Astrocyte (in vitro differentiated cells and primary cell): Measurements from ENCODE around the gene TBC1D5. TPM values are rescaled to one million over a fixed set of nuclear protein-coding genes. Genes with fewer than 3 reads are reported as not detected.

Experiments used
- DNase-seq: peaks from one replicate; pipeline ENCODE4 v3.0.0-alpha.2; 2010; ENCODE audit warnings: low read depth
- FAIRE-seq: peaks from 2 replicates; lab custom pipeline; 2011; peaks lifted over from hg19 to GRCh38; lab: Jason Lieb, UNC
- H2AFZ ChIP-seq: 2 replicates; pipeline ENCODE4 v1.6.0; 2012; ENCODE audit warnings: low read depth, low read length, inconsistent platforms
- H3K27ac ChIP-seq: 2 replicates; pipeline ENCODE4 v1.5.1; 2011; ENCODE audit warnings: low read depth, low read length, inconsistent platforms
- H3K27me3 ChIP-seq: 2 replicates; pipeline ENCODE4 v1.6.0; 2011; ENCODE audit warnings: low read length, inconsistent platforms; ENCODE audit not compliant: insufficient read depth
- H3K36me3 ChIP-seq: 2 replicates; pipeline ENCODE4 v1.5.1; 2011; ENCODE audit warnings: low read length, inconsistent platforms; ENCODE audit not compliant: insufficient read depth
- H3K4me1 ChIP-seq: 2 replicates; pipeline ENCODE4 v1.5.1; 2011; ENCODE audit warnings: low read length, inconsistent platforms; ENCODE audit not compliant: insufficient read depth
- H3K4me2 ChIP-seq: 2 replicates; pipeline ENCODE4 v1.6.0; 2012; ENCODE audit warnings: low read length, inconsistent platforms
- H3K4me3 ChIP-seq: 2 replicates; pipeline ENCODE4 v1.5.1; 2011; ENCODE audit warnings: low read depth, mild to moderate bottlenecking, low read length, inconsistent platforms; ENCODE audit not compliant: insufficient read depth
- H3K79me2 ChIP-seq: 2 replicates; pipeline ENCODE4 v1.6.0; 2012; ENCODE audit warnings: mild to moderate bottlenecking, low read length, inconsistent platforms; ENCODE audit not compliant: insufficient read depth
- H3K9ac ChIP-seq: 2 replicates; pipeline ENCODE4 v1.6.0; 2012; ENCODE audit warnings: mild to moderate bottlenecking, low read length, inconsistent platforms
- H3K9me3 ChIP-seq: 2 replicates; pipeline ENCODE4 v1.5.1; 2012; ENCODE audit warnings: low read depth, mild to moderate bottlenecking, low read length, inconsistent platforms; ENCODE audit not compliant: insufficient read depth
- H4K20me1 ChIP-seq: 2 replicates; pipeline ENCODE4 v1.6.0; 2012; ENCODE audit warnings: low read length, inconsistent platforms; ENCODE audit not compliant: insufficient read depth
- H3K27ac Mint-ChIP-seq: one replicate; pipeline ENCODE4 v1.8.0; 2021; ENCODE audit warnings: mild to moderate bottlenecking, mixed read lengths; ENCODE audit not compliant: unreplicated experiment
- H3K27me3 Mint-ChIP-seq: one replicate; pipeline ENCODE4 v1.8.0; 2021; ENCODE audit warnings: low read depth, mixed read lengths; ENCODE audit not compliant: unreplicated experiment
- H3K36me3 Mint-ChIP-seq: one replicate; pipeline ENCODE4 v1.8.0; 2021; ENCODE audit warnings: low read depth, mixed read lengths; ENCODE audit not compliant: unreplicated experiment
- H3K4me1 Mint-ChIP-seq: one replicate; pipeline ENCODE4 v1.8.0; 2021; ENCODE audit warnings: low read depth, mixed read lengths; ENCODE audit not compliant: unreplicated experiment
- H3K4me3 Mint-ChIP-seq: one replicate; pipeline ENCODE4 v1.8.0; 2021; ENCODE audit warnings: mild to moderate bottlenecking, moderate library complexity, mixed read lengths; ENCODE audit not compliant: unreplicated experiment
- H3K9me3 Mint-ChIP-seq: one replicate; pipeline ENCODE4 v1.8.0; 2021; ENCODE audit warnings: mild to moderate bottlenecking, mixed read lengths; ENCODE audit not compliant: unreplicated experiment
- EZH2 ChIP-seq: IDR thresholded peaks from 2 replicates; pipeline ENCODE4 v1.6.1; 2012; ENCODE audit warnings: mild to moderate bottlenecking, low read length, inconsistent platforms; ENCODE audit not compliant: insufficient read depth
- total RNA-seq: library from RNA; stranded (reverse); gene quantifications from 2 replicates; pipeline ENCODE4 v1.2.1, GENCODE V29; 2021
- TF ChIP-seq, protein P1 (sequence below): IDR thresholded peaks from 2 replicates; pipeline ENCODE4 v1.5.1; 2011; ENCODE audit warnings: low read depth, mild to moderate bottlenecking, inconsistent platforms, low read length, moderate library complexity; ENCODE audit not compliant: insufficient read depth

Gene TBC1D5
- total RNA-seq, 1 donor from 2014 or later: 23.0 TPM

DNA sequence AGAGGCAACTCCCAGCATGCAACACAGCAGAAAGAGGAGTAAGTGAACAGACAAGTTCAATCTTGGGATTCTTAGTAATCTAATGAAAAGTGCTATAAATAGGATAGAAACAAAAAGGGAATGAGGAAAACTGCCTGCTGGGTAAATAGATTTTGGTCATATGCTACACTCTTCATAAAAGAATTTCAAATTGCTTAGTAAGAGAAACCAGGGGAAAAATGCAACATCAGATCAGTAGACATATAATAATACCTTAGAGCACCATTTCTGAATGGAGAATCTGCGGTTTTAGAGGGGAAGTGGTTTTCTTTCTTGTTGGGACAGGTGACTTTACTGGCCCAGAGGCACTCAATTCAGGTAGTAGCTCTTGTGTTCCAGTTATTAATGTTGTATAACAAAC, 13.4 kb upstream of the TBC1D5 start:
- Histone ChIP-seq H3K9ac (no peak overlapping the region), H3K27ac (no peak overlapping the region), H3K36me3 (no peaks in the 10 kb centered on the region), H3K4me2 (no peak overlapping the region), H4K20me1 (no peaks in the 10 kb centered on the region), H2AFZ (no peak overlapping the region), H3K27me3 (no peaks in the 10 kb centered on the region), H3K79me2 (no peaks in the 10 kb centered on the region), H3K9me3 (no peaks in the 10 kb centered on the region), H3K4me1 (peaks cover 4% of the 10 kb centered on the region), H3K4me3 (no peak overlapping the region)
- H3K27me3 Mint-ChIP-seq: peaks cover 3% of the 10 kb centered on the region
- DNase-seq (no peak), FAIRE-seq (no peak)
- TF ChIP-seq, protein P1, sequence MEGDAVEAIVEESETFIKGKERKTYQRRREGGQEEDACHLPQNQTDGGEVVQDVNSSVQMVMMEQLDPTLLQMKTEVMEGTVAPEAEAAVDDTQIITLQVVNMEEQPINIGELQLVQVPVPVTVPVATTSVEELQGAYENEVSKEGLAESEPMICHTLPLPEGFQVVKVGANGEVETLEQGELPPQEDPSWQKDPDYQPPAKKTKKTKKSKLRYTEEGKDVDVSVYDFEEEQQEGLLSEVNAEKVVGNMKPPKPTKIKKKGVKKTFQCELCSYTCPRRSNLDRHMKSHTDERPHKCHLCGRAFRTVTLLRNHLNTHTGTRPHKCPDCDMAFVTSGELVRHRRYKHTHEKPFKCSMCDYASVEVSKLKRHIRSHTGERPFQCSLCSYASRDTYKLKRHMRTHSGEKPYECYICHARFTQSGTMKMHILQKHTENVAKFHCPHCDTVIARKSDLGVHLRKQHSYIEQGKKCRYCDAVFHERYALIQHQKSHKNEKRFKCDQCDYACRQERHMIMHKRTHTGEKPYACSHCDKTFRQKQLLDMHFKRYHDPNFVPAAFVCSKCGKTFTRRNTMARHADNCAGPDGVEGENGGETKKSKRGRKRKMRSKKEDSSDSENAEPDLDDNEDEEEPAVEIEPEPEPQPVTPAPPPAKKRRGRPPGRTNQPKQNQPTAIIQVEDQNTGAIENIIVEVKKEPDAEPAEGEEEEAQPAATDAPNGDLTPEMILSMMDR: no peak
- TF ChIP-seq EZH2: no peak
- H3K4me1 Mint-ChIP-seq: no peaks in the 10 kb centered on the region
- no peaks in the 10 kb centered on the region for H3K36me3 Mint-ChIP-seq
- H3K27ac Mint-ChIP-seq: no peak overlapping the region
- no peak overlapping the region for H3K4me3 Mint-ChIP-seq
- no peaks in the 10 kb centered on the region for H3K9me3 Mint-ChIP-seq

DNA sequence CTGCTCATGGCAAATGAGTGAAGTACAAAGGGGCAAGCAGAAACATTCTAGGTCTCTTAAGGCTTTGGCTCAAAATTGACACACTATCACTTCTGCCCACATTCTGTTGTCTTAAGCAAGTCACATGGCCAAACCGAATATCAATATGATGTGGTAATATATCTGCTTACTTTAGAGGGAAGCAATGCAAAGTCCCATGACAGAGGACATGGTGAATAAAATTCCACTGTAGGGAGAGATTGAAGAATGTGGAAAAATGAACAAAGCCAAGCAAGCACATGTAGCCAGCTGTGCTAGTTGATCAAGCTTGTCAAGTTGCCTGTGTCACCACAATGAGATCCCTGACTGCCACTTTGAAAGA, 11.2 kb upstream of the TBC1D5 start:
- no peaks in the 10 kb centered on the region for H3K9me3 ChIP-seq
- Mint-ChIP-seq H3K9me3 (no peaks in the 10 kb centered on the region), H3K27me3 (peaks cover 3% of the 10 kb centered on the region), H3K36me3 (no peaks in the 10 kb centered on the region), H3K4me1 (peaks cover 9% of the 10 kb centered on the region), H3K4me3 (no peak overlapping the region), H3K27ac (no peak overlapping the region)
- FAIRE-seq (no peak), DNase-seq (peak; percentile 7)
- H3K4me3 ChIP-seq: no peak overlapping the region
- TF ChIP-seq EZH2: no peak
- TF ChIP-seq, protein P1: no peak
- no peak overlapping the region for H3K9ac ChIP-seq
- H3K27me3 ChIP-seq: no peaks in the 10 kb centered on the region
- no peaks in the 10 kb centered on the region for H3K79me2 ChIP-seq
- no peak overlapping the region for H2AFZ ChIP-seq
- H3K36me3 ChIP-seq: no peaks in the 10 kb centered on the region
- H3K4me1 ChIP-seq: no peaks in the 10 kb centered on the region
- no peak overlapping the region for H3K27ac ChIP-seq
- H4K20me1 ChIP-seq: no peaks in the 10 kb centered on the region
- no peak overlapping the region for H3K4me2 ChIP-seq

DNA sequence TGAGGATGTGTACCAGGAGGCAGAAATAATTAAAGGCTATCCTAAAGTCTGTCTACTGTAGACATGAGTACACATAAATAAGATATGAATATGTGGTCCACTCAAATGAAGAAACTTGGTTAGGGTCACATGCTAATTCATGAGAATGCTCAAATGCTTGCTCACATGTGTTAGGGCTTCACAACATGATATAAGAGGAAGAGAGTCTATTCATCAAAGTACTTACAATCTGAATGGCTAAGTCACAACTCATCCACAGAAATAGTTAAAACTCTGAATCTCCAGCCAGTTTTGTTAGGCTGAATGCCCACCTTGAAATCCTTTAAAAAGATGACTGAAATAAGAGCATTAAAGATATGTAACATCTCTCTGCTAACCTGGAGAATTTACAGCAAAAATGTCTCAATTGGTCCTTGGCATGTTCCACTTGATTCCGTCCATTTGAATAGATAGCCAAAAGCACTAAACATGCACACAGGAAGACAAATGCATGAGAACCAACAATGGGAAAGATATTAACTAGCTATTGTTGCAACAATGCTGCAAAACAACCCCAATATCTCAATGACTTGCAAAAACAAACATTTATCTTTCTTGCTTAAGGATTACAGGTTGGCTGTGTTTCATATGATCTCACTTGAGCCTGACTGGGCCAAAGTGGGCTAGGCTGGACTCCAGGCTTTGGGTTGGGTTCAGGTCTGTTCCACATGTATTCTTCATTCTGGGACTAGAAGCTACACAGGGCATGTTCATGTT, 10.6 kb upstream of the TBC1D5 start:
- no peak overlapping the region for H3K4me3 ChIP-seq
- Mint-ChIP-seq H3K36me3 (no peaks in the 10 kb centered on the region), H3K9me3 (no peaks in the 10 kb centered on the region), H3K4me1 (peaks cover 9% of the 10 kb centered on the region), H3K4me3 (no peak overlapping the region), H3K27me3 (peaks cover 3% of the 10 kb centered on the region), H3K27ac (no peak overlapping the region)
- no peak for TF ChIP-seq EZH2
- TF ChIP-seq, protein P1: no peak
- peak; percentile 17 for FAIRE-seq
- H3K36me3 ChIP-seq: no peaks in the 10 kb centered on the region
- no peaks in the 10 kb centered on the region for H3K9me3 ChIP-seq
- H3K4me2 ChIP-seq: no peak overlapping the region
- no peak overlapping the region for H3K9ac ChIP-seq
- no peak for DNase-seq
- no peaks in the 10 kb centered on the region for H3K79me2 ChIP-seq
- H4K20me1 ChIP-seq: no peaks in the 10 kb centered on the region
- H2AFZ ChIP-seq: no peak overlapping the region
- H3K27me3 ChIP-seq: no peaks in the 10 kb centered on the region
- H3K4me1 ChIP-seq: no peaks in the 10 kb centered on the region
- no peak overlapping the region for H3K27ac ChIP-seq
